ENCODE results near the gene EGF.
"Not testable (repeated sequence)": the region's sequence is repeated elsewhere in the genome, so short reads cannot be mapped to it uniquely, and the experiment has no call there.

Gene EGF

GRCh38 chr4:109930872-109931271 is 18.2 kb downstream of the EGF start:
- Mint-ChIP-seq H3K4me1 (ENCODE audit: low read depth) (no peaks in the 10 kb centered on the region), H3K27ac (no peak overlapping the region), H3K9me3 (no peaks in the 10 kb centered on the region), H3K27me3 (ENCODE audit: low read depth) (peaks cover 5% of the 10 kb centered on the region), H3K4me3 (no peak overlapping the region), H3K36me3 (ENCODE audit: low read depth) (no peaks in the 10 kb centered on the region)
- DNase-seq (ENCODE audit: low spot score): no peak

GRCh38 chr4:109931318-109931717 is 18.6 kb downstream of the EGF start:
- no peak for DNase-seq (ENCODE audit: low spot score)
- Mint-ChIP-seq H3K27ac (no peak overlapping the region), H3K4me1 (ENCODE audit: low read depth) (no peaks in the 10 kb centered on the region), H3K27me3 (ENCODE audit: low read depth) (peaks cover 5% of the 10 kb centered on the region), H3K4me3 (no peak overlapping the region), H3K9me3 (no peaks in the 10 kb centered on the region), H3K36me3 (ENCODE audit: low read depth) (no peaks in the 10 kb centered on the region)

DNA sequence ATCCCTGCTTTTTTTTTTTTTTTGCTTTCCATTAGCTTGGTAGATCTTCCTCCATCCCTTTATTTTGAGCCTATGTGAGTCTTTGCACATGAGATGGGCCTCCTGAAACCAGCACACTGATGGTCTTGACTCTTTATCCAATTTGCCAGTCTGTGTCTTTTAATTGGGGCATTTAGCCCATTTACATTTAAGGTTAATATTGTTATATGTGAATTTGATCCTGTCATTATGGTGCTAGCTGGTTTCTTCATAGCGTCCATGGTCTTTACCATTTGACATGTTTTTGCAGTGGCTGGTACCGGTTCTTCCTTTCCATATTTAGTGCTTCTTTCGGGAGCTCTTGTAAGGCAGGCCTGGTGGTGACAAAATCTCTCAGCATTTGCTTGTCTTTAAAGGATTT is 24.7 kb downstream of the EGF start:
- not testable (repeated sequence) for DNase-seq (ENCODE audit: low spot score); H3K9me3 Mint-ChIP-seq; H3K27ac Mint-ChIP-seq; H3K4me1 Mint-ChIP-seq (ENCODE audit: low read depth); H3K36me3 Mint-ChIP-seq (ENCODE audit: low read depth); H3K4me3 Mint-ChIP-seq; H3K27me3 Mint-ChIP-seq (ENCODE audit: low read depth)

- no peaks in the 10 kb centered on the region for H3K4me1 Mint-ChIP-seq (ENCODE audit: low read depth)
These were observed 26.5 kb downstream of the EGF start for GRCh38 chr4:109939190-109939589.

DNA sequence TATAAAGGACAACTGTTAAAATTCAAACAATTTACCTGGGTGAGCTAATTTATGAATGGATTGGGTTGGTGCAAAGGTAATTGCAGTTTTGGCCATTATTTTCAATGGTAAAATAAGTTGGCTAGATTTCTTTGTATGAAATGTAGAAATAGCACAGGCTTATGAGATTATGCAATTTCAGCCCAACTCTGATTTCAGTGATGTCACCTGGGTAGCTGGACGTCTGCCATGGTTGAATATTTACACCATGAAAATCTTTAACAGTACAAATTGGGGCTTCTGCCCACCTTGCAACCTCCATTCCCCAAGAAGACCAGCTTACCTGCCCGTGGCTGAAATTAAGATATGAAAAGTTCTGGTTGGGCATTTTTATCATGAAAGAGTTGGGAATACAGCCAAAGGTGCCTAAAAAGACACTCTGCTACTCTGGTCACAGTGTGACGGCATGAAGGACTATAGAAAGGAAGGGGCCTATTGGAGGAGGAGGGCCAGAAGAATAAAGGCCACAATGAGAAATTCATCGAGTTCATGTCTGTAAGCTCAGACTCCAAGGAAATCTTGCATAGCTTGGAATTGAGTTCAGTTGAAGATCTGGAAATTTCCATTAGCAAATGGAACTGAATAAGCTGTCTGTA is 29.7 kb downstream of the EGF start:
- Mint-ChIP-seq H3K9me3 (no peaks in the 10 kb centered on the region), H3K36me3 (ENCODE audit: low read depth) (no peaks in the 10 kb centered on the region), H3K27me3 (ENCODE audit: low read depth) (peaks cover 6% of the 10 kb centered on the region), H3K4me3 (no peak overlapping the region), H3K27ac (no peak overlapping the region), H3K4me1 (ENCODE audit: low read depth) (no peaks in the 10 kb centered on the region)
- no peak for DNase-seq (ENCODE audit: low spot score)

More at GRCh38 chr4:109939190-109939589, 26.5 kb downstream of the EGF start:
- Mint-ChIP-seq H3K9me3 (no peaks in the 10 kb centered on the region), H3K36me3 (ENCODE audit: low read depth) (no peaks in the 10 kb centered on the region), H3K4me3 (no peak overlapping the region), H3K27ac (no peak overlapping the region), H3K27me3 (ENCODE audit: low read depth) (peaks cover 7% of the 10 kb centered on the region)
- no peak for DNase-seq (ENCODE audit: low spot score)

DNA sequence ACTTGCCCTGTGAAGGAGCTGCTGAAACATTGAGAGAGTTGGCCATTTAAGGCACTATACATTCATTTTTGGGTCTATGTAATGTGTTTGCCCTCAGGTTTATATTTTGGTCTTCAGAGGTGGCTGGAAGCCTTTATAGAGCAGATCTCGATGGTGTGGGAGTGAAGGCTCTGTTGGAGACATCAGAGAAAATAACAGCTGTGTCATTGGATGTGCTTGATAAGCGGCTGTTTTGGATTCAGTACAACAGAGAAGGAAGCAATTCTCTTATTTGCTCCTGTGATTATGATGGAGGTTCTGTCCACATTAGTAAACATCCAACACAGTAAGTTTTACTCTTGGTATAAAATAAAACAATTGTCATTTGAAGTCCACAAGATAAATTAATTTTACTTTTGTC is 31.1 kb downstream of the EGF start:
- H3K9me3 Mint-ChIP-seq: no peaks in the 10 kb centered on the region
- H3K36me3 Mint-ChIP-seq (ENCODE audit: low read depth): no peaks in the 10 kb centered on the region
- H3K27me3 Mint-ChIP-seq (ENCODE audit: low read depth): peaks cover 6% of the 10 kb centered on the region
- H3K27ac Mint-ChIP-seq: no peak overlapping the region
- H3K4me1 Mint-ChIP-seq (ENCODE audit: low read depth): peaks cover 6% of the 10 kb centered on the region
- no peak overlapping the region for H3K4me3 Mint-ChIP-seq
- DNase-seq (ENCODE audit: low spot score): no peak

- Mint-ChIP-seq H3K9me3 (no peaks in the 10 kb centered on the region), H3K27ac (no peak overlapping the region), H3K36me3 (ENCODE audit: low read depth) (no peaks in the 10 kb centered on the region), H3K4me3 (no peak overlapping the region), H3K4me1 (ENCODE audit: low read depth) (peaks cover 6% of the 10 kb centered on the region), H3K27me3 (ENCODE audit: low read depth) (peaks cover 6% of the 10 kb centered on the region)
- no peak for DNase-seq (ENCODE audit: low spot score)
These were observed 31.9 kb downstream of the EGF start for GRCh38 chr4:109944591-109944990.

GRCh38 chr4:109945056-109945455 is 32.4 kb downstream of the EGF start:
- Mint-ChIP-seq H3K4me1 (ENCODE audit: low read depth) (peaks cover 6% of the 10 kb centered on the region), H3K36me3 (ENCODE audit: low read depth) (no peaks in the 10 kb centered on the region), H3K27ac (no peak overlapping the region), H3K4me3 (no peak overlapping the region), H3K27me3 (ENCODE audit: low read depth) (peaks cover 6% of the 10 kb centered on the region), H3K9me3 (no peaks in the 10 kb centered on the region)
- no peak for DNase-seq (ENCODE audit: low spot score)

- H3K27ac Mint-ChIP-seq: no peak overlapping the region
- H3K4me3 Mint-ChIP-seq: no peak overlapping the region
- H3K4me1 Mint-ChIP-seq (ENCODE audit: low read depth): peaks cover 6% of the 10 kb centered on the region
- DNase-seq (ENCODE audit: low spot score): no peak
- no peaks in the 10 kb centered on the region for H3K9me3 Mint-ChIP-seq
- H3K27me3 Mint-ChIP-seq (ENCODE audit: low read depth): peaks cover 6% of the 10 kb centered on the region
- no peaks in the 10 kb centered on the region for H3K36me3 Mint-ChIP-seq (ENCODE audit: low read depth)
These were observed 33.4 kb downstream of the EGF start for GRCh38 chr4:109946120-109946519.

DNA sequence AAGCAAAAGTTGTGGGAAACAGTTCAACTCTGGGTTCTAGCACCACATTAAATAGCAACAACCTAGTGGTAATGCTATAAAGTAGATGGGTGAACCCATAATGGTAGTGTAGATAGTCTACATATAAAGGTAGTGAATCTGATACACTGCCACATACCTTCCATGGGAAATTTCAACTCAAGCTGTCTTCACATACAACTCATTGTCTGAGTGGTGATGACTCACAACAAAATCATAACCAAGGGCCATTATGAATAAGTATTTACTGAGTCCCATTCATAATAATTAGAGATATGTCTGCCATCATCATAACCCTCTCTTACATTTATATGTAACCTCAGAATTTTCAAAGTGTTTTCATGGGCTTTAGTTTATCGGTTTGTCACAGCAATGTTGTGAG is 34.8 kb downstream of the EGF start:
- H3K4me3 Mint-ChIP-seq: no peak overlapping the region
- H3K4me1 Mint-ChIP-seq (ENCODE audit: low read depth): peaks cover 6% of the 10 kb centered on the region
- no peak for DNase-seq (ENCODE audit: low spot score)
- H3K27ac Mint-ChIP-seq: no peak overlapping the region
- H3K36me3 Mint-ChIP-seq (ENCODE audit: low read depth): no peaks in the 10 kb centered on the region
- no peaks in the 10 kb centered on the region for H3K9me3 Mint-ChIP-seq
- peaks cover 5% of the 10 kb centered on the region for H3K27me3 Mint-ChIP-seq (ENCODE audit: low read depth)

DNA sequence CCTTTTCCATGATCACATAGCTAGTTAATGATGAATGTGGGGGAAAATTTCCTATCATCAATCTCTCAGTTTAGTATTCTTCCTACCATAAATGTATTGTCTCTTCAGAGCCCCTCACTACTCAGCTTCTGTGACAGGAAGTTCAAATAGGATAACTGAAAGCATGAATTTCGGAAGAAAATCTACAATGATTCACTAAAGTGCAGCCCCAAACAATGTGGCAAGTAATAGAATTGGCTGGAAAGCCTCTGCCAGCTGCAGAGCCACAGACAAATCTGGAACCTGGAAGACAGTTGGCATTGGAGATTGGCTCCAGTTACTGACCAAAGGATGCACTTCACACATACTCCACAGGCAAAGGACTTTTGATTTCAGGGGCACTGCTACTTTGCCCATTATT is 35.2 kb downstream of the EGF start:
- no peak for DNase-seq (ENCODE audit: low spot score)
- H3K9me3 Mint-ChIP-seq: no peaks in the 10 kb centered on the region
- H3K4me3 Mint-ChIP-seq: no peak overlapping the region
- H3K4me1 Mint-ChIP-seq (ENCODE audit: low read depth): peaks cover 6% of the 10 kb centered on the region
- H3K27me3 Mint-ChIP-seq (ENCODE audit: low read depth): peaks cover 5% of the 10 kb centered on the region
- H3K27ac Mint-ChIP-seq: no peak overlapping the region
- H3K36me3 Mint-ChIP-seq (ENCODE audit: low read depth): no peaks in the 10 kb centered on the region

- not testable (repeated sequence) for H3K4me3 Mint-ChIP-seq; H3K27ac Mint-ChIP-seq; DNase-seq (ENCODE audit: low spot score); H3K9me3 Mint-ChIP-seq; H3K36me3 Mint-ChIP-seq (ENCODE audit: low read depth); H3K4me1 Mint-ChIP-seq (ENCODE audit: low read depth); H3K27me3 Mint-ChIP-seq (ENCODE audit: low read depth)
These were observed 36.5 kb downstream of the EGF start for GRCh38 chr4:109949099-109949718.

DNA sequence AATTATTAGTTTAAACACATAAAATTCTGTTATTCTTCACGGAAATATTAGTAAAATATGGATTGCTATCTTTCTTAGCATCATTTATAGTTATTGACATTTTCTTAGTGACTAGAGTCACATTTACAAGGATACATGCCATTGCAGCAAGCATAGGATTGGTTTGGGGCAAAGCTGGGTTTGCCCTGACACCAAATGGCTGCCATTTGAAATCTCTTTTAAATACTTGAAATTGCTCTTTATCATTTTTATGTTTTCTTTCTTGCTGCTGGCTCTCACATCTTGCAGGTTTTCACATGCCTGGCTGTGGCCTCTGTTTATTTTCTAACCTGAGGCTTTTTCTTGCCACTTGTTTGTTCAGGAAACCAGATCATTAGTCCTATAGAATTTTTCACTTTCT is 39.9 kb downstream of the EGF start:
- Mint-ChIP-seq H3K4me1 (ENCODE audit: low read depth) (peaks cover 6% of the 10 kb centered on the region), H3K4me3 (no peak overlapping the region), H3K27ac (no peak overlapping the region), H3K36me3 (ENCODE audit: low read depth) (no peaks in the 10 kb centered on the region), H3K27me3 (ENCODE audit: low read depth) (peaks cover 7% of the 10 kb centered on the region), H3K9me3 (no peaks in the 10 kb centered on the region)
- DNase-seq (ENCODE audit: low spot score): no peak

GRCh38 chr4:109953556-109953955 is 40.9 kb downstream of the EGF start:
- no peaks in the 10 kb centered on the region for H3K9me3 Mint-ChIP-seq
- no peaks in the 10 kb centered on the region for H3K4me1 Mint-ChIP-seq (ENCODE audit: low read depth)
- H3K27ac Mint-ChIP-seq: no peak overlapping the region
- peaks cover 9% of the 10 kb centered on the region for H3K27me3 Mint-ChIP-seq (ENCODE audit: low read depth)
- H3K4me3 Mint-ChIP-seq: no peak overlapping the region
- DNase-seq (ENCODE audit: low spot score): no peak
- H3K36me3 Mint-ChIP-seq (ENCODE audit: low read depth): no peaks in the 10 kb centered on the region

GRCh38 chr4:109955146-109955545 is 42.5 kb downstream of the EGF start:
- Mint-ChIP-seq H3K9me3 (no peaks in the 10 kb centered on the region), H3K27me3 (ENCODE audit: low read depth) (peaks cover 16% of the 10 kb centered on the region), H3K4me3 (no peak overlapping the region), H3K4me1 (ENCODE audit: low read depth) (no peaks in the 10 kb centered on the region), H3K27ac (no peak overlapping the region), H3K36me3 (ENCODE audit: low read depth) (no peaks in the 10 kb centered on the region)
- DNase-seq (ENCODE audit: low spot score): no peak

All from T-helper 2 cell treated with Interferon-gamma antibody and Interleukin-4, amounts not matched to agents 5 μg/mL and 100 μg/mL, for 36 hours (primary cell).